Fibroblast of the aortic adventitia (primary cell): ENCODE results near the gene SBF2. TPM values are rescaled to one million over a fixed set of nuclear protein-coding genes. Genes with fewer than 3 reads are reported as not detected.

ENCODE experiments used
- DNase-seq: peaks from one replicate; pipeline ENCODE4 v3.0.0-alpha.2; 2010; ENCODE audit warnings: low read depth
- H3K4me3 ChIP-seq: 2 replicates; pipeline ENCODE4 v1.5.1; 2011; ENCODE audit warnings: low read depth, mild to moderate bottlenecking, control low read depth, low read length, moderate library complexity
- total RNA-seq: library from RNA; depleted of rRNA; stranded (reverse); fragments of >200 nt; gene quantifications from 2 replicates; pipeline ENCODE4 v1.2.3, GENCODE V29; 2012; ENCODE audit warnings: low replicate concordance
- TF ChIP-seq, protein P1 (sequence below): IDR thresholded peaks from 2 replicates; pipeline ENCODE4 v1.5.1; 2011; ENCODE audit warnings: mild to moderate bottlenecking, low read length, control low read depth, inconsistent platforms; ENCODE audit not compliant: insufficient read depth

Gene SBF2
- total RNA-seq, 1 donor, result 65.3 TPM

DNA sequence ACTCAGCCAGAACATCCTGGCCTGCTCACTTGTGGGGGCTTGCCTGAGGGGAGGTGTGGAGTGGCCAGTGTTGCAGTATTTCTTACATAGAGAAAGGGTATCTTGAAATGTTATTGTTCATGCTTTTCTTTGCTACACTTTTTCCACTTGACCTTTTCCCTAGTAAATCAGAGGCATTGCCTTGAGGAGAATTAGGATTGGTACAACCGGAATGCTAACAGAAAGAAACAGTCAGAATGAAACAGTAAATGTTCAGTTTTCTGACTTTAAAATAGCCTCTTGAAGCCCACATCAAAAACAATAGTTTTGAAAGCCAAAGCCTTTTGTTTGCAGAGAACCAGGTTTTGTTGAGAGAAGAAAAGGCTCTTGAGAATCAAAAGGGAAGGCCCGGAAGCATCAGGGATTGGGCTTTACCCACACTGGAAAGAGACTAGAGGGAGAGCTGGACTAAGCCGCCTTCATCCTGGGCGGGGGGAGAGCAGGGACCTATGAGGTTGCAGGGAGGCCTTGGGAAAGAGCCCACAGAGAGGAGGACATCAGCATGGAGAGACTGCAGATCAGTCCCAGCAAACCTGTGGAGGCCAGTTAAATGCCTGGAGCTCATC is 23.2 kb upstream of the SBF2 start:
- H3K4me3 ChIP-seq, result no peak overlapping the region
- TF ChIP-seq, protein P1, sequence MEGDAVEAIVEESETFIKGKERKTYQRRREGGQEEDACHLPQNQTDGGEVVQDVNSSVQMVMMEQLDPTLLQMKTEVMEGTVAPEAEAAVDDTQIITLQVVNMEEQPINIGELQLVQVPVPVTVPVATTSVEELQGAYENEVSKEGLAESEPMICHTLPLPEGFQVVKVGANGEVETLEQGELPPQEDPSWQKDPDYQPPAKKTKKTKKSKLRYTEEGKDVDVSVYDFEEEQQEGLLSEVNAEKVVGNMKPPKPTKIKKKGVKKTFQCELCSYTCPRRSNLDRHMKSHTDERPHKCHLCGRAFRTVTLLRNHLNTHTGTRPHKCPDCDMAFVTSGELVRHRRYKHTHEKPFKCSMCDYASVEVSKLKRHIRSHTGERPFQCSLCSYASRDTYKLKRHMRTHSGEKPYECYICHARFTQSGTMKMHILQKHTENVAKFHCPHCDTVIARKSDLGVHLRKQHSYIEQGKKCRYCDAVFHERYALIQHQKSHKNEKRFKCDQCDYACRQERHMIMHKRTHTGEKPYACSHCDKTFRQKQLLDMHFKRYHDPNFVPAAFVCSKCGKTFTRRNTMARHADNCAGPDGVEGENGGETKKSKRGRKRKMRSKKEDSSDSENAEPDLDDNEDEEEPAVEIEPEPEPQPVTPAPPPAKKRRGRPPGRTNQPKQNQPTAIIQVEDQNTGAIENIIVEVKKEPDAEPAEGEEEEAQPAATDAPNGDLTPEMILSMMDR, result no peak
- no peak for DNase-seq

DNA sequence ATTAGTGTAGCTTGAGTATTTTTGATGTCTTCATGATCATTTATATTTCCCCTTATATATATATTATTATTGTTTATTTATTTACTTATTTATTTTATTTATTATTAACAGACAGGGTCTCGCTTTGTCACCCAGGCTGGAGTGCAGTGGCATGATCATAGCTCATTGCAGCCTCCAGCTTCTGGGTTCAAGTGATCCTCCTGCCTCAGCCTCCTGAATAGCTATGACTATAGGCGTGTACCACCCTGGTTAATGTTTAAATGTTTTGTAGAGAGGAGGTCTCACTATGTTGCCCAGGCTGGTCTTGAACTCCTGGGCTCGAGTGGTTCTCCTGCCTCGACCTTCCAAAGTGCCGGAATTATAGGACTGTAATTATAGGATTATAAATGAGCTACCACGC is 21.1 kb upstream of the SBF2 start:
- TF ChIP-seq, protein P1, result no peak
- H3K4me3 ChIP-seq, result no peak overlapping the region
- no peak for DNase-seq

DNA sequence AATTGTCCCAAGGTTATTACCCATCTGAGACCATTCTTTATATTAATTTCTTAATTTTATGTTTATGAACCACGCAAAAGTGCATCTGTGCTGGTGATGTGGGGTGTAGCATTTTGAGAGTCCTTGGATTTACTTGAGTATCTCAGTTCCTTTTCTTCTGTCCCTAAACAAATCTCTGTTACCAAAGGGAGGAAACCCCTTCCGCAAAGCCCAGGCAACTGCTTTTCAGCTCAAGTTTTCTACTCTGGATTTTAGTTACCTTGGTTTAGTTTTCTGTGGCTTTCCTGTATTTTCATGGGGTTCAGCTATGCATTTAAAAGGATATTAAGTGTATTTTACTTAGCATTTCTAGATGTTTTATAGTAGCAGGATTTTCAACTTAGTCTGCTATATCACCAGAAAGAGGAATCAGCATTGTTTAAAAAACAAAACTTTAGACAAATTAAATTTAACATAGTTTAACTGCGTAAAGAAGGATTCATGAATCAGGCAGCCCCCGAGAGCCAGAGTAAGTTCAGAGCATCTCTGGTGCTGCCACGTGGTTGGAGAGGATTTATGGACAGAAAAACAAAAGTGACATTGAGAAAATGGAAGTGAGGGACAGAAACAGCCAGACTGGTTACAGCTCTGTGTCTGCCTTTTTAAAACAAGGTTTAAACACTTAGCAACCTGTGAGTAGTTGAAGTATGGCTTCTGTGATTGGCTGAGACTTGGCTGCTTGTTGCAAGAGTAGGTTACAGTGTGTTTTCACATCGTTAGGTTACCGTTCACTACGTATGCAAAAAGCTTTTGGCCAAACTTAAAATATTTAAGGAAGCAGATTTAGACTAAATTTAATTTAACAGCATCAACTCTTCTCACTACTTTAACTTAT is 20.4 kb upstream of the SBF2 start:
- peak; percentile 54 for DNase-seq
- TF ChIP-seq, protein P1, result no peak
- H3K4me3 ChIP-seq, result no peak overlapping the region

DNA sequence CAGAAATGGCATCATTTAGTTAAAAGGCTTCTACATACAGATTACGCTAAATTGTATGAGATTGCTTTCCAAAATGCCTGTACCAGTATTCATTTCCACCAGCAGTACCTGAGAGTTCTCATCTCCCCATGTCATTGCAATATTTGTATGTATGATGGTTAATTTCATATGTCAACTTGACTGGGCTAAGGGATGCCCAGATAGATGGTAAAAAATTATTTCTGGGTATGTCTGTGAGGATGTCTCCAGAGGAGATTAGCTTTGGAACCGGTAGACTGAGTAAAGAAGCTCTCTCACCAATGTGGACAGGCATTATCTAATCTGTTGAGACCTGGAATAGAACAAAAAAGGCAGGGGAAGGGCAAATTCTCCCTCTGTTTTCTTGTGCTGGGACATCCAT is 17.8 kb upstream of the SBF2 start:
- H3K4me3 ChIP-seq, result no peak overlapping the region
- TF ChIP-seq, protein P1, result no peak
- no peak for DNase-seq

- DNase-seq, result peak; percentile 40
- TF ChIP-seq, protein P1, result no peak
- H3K4me3 ChIP-seq, result no peak overlapping the region
Measured at GRCh38 chr11:10310301-10310841, 16.4 kb upstream of the SBF2 start.

DNA sequence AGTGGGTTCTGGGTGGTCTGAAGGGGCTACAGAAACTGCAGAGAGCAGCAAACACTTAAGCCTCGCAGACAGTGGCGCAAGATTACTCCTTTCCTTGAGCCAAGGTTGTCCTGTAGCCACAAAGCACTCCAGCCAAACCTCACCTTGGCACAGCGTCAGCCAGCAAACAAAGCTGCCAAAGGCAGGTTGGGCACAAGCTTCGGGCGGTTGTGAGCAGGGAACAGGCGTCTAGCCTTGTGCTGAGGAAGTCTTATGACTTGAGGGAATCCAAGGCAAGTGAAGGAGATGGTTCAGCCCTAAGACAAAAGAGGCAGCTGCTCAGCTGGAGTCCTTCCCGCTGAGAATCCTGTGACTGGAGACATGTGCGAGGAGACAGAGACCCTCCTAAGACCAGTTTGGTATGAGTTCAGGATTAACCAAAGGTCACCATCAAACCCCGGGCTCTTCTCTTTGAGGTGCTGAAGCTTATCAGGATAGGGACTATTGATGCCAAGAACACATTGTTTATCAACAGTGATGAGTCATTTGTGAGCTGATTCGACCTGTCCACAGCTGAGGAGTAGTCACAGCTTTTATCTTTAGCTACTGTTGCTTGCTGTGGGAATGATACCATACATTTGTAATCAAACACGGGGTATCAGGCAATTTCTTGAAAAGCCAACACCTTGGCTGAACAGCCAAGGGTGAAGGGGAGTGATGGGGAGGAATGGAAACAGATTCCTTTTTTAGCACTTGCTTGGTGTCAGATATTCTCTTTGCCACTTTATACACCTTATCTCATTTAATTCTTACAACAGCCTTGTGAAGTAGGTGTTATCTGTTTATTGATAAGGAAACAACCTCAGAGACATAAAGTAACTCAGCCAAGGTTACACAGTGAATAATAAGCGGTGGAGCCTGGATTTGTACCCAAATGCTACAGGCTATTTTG is 15.4 kb upstream of the SBF2 start:
- TF ChIP-seq, protein P1, result no peak
- peak overlapping the region; percentile 0 for H3K4me3 ChIP-seq
- DNase-seq, result peak; percentile 92
